HG02610 (cell line): ENCODE data around the gene THEMIS.
"Not testable (repeated sequence)": the region's sequence is repeated elsewhere in the genome, so short reads cannot be mapped to it uniquely, and the experiment has no call there.

ENCODE experiments used
- ATAC-seq: cut with Tn5 transposase; IDR thresholded peaks from one replicate; pipeline ENCODE4 v1.9.1; 2021; ENCODE audit warnings: mild to moderate bottlenecking, moderate library complexity; ENCODE audit not compliant: unreplicated experiment

THEMIS gene

DNA sequence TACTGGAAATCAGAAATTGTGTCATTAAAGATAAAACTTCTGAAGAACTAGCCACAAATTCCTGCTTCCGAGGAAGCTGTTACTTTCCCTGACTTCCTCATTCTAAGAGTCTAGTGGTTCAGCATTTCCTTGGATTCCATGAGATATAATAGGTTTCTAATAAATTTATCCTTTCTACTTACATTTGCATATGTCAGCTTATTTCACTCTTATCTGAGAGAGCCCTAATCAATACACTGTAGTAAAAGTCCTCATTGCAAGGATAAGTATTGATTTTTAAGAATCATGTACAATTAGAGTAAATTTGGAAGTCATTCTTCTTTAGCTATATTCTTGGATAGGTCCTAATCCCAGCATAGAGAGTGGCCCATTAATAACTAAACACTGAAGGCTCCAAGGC, 16.9 kb upstream of the THEMIS start:
- ATAC-seq = no peak

DNA sequence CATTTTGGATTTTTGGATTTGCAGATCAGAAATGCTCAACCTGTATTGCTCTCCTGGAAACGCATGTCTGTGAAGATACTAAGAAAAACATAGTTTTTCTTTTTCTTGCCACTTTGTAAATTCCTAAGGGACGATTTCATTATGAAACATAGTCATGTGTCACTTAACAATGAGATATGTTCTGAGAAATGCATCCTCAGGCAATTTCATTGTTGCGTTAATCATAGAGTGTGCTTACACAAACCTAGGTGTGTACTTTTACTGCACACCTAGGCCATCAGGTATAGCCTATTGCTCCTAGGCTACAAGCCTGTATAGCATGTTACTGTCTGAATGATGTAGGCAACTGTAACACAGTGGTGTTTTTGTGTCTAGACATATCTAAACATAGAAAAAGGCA, 13.4 kb upstream of the THEMIS start:
- ATAC-seq = no peak

DNA sequence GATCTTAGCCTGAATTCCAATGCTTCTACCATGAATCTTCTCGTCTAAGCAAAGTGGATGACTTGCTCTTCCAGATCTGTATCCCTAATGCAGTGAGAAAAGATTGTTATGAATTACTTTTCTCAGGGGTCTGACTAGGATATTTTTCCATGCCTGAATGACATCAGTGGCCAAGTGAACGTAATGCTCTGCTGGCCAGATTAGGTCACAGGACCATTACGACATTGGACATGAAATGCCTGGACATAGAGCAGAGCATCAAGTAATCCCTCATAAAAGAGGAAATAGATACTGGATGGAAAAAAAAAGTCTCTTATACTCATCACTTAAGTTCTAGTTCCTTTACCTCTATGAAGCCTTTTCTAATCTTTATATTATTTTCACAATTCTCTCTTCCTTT, 12.1 kb upstream of the THEMIS start:
- no peak for ATAC-seq

DNA sequence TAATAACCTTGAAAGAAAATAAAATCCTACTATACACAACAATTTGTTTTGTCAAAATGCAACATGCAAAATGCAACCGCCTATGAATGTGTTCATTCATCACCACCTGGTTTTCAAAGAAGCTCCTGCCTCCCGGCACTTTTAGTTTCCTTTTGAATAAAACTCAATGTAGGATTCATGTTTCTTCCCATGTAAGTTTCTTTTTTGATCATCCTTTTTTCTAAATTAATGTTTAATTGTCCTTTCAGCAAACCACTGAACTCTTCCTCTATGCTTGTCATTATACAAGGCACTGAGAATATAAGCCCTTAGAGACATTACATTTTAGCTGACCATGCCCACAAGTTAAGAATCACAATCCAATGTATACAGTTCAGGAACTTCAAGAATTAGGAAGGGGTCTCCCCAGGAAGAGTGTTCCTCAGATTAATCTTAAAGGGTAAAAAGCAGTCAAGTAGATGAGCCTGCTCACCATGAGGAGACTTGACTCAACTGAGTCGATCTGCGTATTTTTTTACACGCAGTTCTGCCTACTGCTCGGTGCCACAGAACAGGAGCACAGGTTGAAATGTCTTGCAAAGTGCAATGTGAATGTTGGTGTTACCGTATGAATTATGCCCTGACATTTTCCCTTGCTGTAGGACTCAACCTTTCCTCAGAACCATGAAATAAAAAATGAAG, 7.2 kb upstream of the THEMIS start:
- ATAC-seq = peak; percentile 90

DNA sequence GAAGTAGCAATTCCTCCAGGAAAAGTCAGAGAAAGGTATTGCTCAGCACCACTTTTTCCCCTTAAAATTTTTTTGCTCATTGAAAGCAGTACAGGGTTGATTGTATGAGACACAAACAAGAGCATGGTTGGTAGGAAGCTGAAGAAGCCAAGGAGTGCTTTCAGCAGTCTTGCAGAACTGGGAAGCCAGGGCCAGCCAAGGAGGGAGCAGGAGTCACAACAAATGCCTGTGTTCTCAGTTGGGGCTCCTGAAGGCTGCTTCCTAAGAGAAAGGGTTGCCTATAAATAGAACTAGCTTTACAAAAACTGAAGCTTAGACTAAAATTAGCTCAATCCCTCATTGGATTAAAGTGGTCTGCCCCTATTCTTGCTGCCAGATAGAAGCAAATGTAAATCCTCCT, 3.3 kb upstream of the THEMIS start:
- no peak for ATAC-seq

DNA sequence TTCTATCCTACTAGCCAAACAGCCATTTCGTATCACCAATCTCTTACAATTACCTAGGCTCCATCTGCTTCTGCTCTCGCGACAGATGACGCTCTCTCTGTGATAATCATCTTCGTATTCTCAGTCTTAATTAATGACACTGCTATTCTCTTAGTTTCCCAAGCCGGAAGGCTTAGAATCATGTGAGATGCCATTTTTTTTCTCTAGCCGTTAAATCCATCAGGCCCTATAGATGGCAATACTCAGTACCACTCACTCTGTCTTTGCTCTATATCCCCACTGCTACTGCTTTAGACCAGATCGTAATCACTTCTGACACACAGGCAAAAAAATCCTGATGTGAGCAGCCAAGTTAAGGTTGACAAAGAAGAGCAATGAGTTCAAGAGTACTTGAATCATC, 2.1 kb upstream of the THEMIS start:
- ATAC-seq = no peak

DNA sequence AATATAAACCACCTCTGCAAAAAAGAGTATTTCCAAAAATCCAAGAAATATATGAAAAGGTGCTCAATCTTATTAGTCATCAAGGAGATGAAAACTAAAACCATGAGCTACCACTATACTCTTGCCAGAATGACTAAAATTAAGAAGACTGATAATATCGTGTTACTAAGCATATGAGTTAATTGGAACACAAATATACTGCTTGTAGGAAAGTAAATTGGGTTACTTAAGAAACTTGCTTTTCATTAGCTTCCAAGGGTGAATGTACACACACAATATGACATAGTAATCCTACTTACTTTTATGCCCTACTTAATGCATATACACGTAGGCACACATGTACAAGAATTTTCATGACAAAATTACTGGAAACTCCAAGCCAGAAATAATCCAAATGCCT, 3.4 kb downstream of the THEMIS start:
- ATAC-seq = no peak

DNA sequence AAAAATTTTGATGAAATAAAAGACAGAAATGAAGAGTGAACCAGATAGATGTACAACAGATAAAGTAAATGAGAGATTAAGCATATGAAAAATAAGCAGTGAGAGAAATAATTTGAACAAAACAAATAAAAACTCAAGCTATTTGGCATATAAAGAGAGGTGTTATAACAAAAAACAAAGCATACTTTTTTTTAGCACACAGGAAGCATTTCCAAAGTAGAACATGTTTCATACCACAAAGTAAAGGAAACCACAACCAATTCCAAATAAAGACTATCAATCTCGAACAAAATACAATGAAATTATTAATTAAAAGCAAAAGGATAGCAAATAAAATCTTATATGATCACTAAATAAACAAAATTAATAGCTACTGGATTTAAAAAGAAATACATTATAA, 6.8 kb downstream of the THEMIS start:
- no peak for ATAC-seq

DNA sequence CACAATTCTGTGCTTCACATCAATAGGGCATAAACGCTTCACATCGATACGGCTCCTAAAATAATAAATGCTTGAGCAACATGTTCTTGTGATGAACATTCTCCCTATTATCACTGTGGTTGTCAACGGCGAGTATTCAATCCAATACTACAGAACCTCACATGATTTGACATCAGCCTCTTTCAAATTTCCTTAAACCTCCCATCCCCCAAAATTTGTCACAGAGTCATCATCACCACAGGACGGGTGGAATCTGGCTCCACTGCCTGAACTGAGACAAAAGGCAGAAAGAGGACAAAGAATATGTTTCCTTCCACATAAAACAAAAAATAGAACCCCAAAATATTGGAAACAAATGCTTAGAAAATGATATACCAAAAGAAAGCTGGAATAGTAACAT, 7.3 kb downstream of the THEMIS start:
- no peak for ATAC-seq

DNA sequence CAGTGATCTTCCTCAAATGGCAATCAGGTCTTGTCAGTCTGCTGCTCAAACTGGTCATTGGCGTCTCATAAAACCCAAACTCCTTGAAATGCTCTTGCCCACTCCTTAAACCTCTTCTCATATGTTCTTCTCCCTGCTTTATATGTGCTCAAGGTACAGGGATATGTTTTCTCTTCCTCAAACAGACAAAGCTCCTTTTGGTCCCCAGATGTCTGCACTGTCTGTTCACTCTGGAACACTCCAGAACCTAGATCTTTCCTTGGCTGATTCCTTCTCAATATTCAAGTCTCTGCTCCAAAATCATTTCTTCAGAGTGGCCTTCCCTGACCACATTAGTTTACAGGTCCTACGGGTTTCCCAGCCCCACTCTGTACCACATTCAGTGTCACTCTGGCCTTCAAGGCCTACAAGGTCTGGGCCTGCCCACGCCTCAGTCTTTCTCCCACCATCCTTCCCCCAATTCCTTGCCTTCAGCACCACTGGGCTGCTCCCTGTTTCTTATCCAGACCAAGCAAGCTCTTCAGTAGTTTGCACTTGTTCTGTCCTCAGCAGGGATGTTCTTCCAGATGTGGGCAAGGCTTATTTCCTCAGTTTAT, 9.0 kb downstream of the THEMIS start:
- ATAC-seq = no peak

DNA sequence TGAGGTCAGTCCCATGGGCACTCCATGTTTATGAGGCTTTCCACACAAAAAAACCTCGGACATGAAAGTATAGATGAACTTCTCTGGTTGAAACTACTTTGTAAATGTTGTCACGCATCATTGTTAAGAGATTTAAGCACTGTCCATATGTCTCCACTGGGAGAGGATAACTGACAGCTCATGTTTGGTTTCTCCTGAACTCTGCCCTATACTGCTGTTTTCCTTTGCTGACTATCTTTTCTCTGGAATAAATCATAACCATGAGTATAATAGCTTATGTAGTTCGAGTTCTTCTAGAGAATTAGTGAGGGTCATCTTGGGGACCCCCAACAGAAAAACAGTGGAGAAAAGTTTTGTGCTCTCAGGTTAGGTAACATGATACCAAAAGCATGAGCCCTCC, 14.3 kb downstream of the THEMIS start:
- no peak for ATAC-seq

DNA sequence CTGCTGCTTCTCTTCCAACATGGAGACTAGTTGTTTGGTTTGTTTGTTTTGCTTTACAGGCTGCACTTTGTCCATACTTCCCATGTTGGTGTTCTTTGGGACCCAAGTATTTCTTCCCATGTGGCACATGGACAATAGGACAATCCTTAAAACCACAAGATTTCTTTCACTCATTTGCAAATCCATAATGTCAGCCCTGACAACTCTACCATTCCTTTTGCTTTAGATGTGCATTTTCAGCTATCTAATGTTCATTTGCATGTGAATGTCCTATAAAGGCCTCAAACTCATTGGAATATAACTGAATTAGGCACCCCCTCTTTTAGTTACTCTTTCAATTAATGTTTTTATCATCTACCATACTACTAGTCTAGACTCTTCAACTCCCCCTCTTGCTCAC, 16.7 kb downstream of the THEMIS start:
- no peak for ATAC-seq

DNA sequence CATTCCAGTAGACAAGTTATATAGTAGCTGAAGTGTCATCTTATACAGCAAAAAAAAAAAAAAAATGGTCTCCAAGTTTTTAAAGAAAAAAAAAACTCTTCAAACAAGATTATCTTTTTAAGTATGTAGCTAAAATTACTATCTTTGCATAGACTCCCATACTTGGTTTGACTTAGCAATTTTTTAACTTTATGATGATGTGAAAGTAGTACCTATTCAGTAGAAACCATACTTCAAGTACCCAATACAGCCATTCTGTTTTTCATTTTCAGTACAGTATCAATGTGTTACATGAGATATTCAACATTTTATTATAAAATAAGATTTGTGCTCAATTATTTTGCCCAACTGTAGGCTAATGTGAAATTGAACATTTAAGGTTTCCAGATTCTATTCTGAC, 18.9 kb downstream of the THEMIS start:
- not testable (repeated sequence) for ATAC-seq

DNA sequence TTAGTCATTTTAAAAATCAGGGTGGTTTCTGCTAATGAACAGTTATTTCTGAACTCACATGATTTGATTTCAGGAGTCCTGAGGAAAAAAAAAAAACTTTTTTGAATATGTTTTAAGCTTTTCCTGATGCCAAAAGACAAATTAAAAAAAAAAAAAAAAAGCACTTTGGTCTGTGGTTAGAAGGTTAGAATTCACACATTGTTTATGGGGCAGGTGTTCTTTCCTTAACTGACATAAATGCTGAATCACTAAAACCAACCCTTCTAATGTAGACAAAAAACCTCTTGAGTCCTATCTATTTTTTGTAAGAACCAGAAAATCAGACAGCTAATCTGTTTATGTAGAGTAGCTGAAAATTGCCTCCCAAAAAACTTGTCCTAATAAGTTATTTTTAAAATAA, 20.4 kb downstream of the THEMIS start:
- ATAC-seq = no peak

DNA sequence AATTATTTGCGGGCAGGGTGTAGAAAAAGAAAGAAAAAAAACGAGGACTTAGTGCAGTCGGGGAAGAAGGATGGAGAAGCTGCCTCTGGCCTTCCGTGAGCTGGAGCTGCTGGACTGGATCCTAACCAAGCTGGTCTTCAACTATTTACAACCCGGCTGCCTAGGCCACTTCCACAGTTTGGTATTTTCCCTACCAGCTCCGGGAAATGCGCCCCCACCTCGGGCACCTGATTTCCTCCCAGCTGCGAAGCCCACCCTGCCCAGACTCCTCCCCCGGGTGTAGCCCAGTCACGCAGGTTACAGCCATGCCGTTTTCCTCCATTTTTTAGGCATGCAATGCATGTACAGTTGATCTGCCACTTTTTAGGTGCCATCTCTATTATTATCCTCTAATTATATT, 21.2 kb downstream of the THEMIS start:
- no peak for ATAC-seq

DNA sequence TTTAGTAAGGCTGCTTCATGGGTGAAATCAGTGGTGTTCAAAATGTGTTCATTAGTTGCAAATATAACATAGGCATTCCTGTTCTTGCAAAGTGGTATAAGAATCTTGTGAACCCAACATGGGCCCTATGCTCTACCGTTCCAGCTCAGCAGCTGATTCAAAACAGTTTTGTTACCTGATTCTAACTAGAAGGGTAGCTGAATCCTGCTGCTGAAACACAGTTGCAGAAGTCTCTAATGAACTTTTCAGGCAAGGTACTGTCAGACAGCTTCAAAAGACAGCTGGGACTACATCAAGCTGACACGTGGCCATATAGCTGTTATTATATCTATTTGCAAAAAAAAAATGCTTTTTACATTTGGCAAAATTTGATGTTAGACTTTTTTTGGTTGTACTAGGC, 22.7 kb downstream of the THEMIS start:
- ATAC-seq = no peak

DNA sequence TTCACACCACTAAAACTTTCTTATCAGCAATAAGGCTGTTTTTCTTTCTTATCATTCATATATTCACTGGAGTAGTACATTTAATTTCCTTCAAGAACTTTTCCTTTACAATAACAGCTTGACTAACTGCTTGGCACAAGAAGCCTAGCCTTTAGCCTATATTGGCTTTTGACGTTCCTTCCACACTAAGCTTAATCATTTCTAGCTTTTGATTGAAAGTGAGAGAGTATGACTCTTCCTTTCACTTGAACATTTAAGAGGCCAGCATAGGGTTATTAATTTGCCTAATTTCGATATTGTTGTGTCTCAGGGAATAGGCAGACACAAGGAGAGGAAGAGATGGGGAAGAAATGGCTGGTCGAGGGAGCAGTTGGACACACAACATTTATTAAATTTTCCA, 23.6 kb downstream of the THEMIS start:
- ATAC-seq = no peak

DNA sequence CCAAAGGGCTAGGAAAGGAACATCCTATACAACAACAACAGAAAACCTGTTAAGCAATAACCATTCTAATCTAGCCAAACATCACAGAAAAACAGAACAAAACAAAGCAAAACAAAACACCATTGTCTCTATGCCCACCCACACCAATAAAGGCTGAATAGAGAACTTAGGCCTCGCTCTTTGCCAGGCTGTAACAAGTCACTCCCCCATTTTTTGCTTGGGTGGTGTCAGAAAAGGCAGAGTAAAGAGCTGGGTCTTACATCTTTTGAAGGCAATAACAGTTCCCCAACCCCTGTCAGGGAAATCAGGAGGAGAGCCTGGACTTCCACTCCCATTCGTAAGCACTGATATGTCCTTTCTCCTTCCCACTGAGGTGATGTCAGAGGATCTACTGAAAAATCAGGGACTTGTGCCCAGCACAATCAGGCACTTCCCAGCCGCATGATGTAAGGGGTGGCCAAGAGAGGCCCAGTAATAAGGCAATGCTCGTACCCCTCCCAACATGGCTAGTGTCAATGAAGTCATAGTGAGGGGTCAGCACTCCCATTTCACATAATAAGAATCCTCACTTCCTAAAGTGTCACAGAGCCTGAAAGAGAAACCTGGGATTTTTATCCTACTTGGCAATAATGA, 31.0 kb downstream of the THEMIS start:
- no peak for ATAC-seq

DNA sequence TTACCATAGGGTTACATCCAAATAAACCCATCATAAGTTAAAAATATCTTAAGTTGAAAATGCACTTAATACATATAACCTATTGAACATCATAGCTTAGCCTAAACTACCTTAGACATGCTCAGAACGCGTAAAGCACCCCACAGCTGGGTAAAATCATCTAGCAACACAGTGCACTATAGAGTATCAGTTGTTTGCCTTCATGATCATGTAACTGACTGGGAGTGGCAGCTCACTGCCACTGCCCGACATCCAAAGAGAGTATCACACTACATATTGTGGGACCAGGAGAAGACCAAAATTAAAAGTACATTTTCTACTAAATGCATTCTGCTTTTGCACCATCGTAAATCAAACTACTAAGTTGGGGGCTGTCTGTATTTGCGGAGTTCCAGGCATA, 31.7 kb downstream of the THEMIS start:
- ATAC-seq = no peak

DNA sequence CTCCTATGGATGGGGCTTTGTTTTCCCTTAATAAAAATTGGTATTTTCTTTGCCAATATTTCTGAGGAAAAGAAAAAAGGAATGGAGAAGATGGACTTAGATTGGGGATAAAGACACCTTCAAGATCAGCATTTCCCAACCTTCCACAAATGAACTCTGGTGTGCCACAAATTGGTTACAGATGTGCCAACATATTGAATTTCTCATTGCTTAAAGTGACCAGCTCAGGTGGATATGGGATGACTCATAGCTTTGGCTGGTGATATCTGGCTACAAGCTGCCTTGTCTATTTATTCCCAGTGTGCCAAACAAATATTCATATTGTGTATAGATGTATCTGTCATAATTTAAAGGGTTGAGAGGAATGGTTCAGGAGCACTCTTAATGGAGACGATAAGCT, 32.5 kb downstream of the THEMIS start:
- no peak for ATAC-seq

DNA sequence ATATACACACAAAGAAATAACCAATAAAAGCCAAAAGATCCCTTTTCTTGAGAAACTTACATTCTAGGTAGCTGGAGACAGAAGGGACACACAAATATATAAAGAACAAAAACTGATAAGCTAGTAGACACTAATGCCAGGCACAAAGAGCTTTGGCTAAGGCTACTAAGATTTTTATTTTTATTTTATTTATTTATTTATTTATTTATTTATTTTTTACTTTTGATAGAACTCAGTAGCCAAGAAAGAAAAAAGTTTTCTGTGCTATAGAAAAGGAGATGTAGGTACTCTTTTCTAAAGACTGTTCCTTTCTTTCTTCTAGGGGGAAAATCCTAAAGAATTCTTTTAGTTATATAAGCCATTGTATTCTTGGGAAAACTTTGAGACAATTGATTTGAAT, 34.1 kb downstream of the THEMIS start:
- ATAC-seq = no peak

DNA sequence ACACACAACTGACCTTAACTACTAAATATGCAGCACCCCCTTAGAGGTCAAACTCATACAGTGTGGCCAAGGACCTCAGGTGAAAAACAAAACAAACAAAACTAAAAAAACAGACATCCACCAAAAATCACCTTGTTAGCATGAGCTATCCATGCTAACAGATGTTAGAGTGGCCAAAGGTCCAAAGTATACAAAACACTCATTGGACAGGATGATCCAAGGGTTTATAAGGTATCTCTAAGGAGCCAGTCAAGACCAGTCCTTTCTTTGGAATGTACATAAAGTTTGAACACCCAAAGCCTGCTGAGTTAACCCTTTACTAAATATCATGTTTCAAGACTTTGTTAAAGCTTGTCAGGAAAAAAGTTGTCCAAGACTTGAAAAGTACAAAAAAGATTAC, 35.8 kb downstream of the THEMIS start:
- ATAC-seq = no peak

DNA sequence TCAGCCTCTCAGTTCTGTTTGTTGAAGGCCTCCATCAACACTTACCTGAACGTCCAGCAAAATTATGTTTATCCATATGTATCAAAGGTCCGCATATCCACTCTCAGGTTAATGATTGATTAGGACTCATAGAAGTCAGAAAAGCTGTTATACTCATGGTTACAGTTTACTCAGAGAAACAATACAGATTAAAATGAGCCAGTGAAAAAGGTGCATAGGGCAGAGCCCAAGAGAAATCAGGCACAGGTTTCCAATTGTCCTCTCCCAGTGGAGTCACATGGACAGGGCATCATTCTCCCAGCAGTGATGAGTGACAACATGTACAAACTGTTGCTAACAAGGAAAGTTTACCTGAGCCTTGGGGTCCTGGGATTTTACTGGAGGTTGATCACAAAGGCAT, 36.2 kb downstream of the THEMIS start:
- ATAC-seq = no peak
